Gastroesophageal sphincter (tissue), 3 donors: ENCODE measurements around the gene GBP5.

Experiments used
- EP300 ChIP-seq: sonication (generic); formaldehyde crosslinking; IDR thresholded peaks from one replicate; pipeline ENCODE4 v1.6.1; 2017; ENCODE audit warnings: antibody characterized with exemption, mild to moderate bottlenecking
- POLR2A ChIP-seq, 2 donors: fragments of 450-650 bp; IDR thresholded peaks; one replicate each; pipeline ENCODE4 v1.6.1; 2017; ENCODE audit warnings: antibody characterized with exemption in 2 of 2, mild to moderate bottlenecking in 2 of 2, moderate library complexity in 1 of 2
- POLR2AphosphoS5 ChIP-seq: sonication (generic); formaldehyde crosslinking; IDR thresholded peaks from one replicate; pipeline ENCODE4 v1.6.1; 2017; ENCODE audit warnings: antibody characterized with exemption
- TF ChIP-seq, protein P1 (sequence below), 4 experiments: fragments of 200-600 bp in 2 of 4; fragments of 450-650 bp in 2 of 4; sonication (generic) in 1 of 4; IDR thresholded peaks; one replicate each; pipeline ENCODE4 v1.5.1; 2017 to 2019; ENCODE audit warnings: antibody characterized with exemption in 4 of 4, mild to moderate bottlenecking in 2 of 4, moderate library complexity in 2 of 4

DNA sequence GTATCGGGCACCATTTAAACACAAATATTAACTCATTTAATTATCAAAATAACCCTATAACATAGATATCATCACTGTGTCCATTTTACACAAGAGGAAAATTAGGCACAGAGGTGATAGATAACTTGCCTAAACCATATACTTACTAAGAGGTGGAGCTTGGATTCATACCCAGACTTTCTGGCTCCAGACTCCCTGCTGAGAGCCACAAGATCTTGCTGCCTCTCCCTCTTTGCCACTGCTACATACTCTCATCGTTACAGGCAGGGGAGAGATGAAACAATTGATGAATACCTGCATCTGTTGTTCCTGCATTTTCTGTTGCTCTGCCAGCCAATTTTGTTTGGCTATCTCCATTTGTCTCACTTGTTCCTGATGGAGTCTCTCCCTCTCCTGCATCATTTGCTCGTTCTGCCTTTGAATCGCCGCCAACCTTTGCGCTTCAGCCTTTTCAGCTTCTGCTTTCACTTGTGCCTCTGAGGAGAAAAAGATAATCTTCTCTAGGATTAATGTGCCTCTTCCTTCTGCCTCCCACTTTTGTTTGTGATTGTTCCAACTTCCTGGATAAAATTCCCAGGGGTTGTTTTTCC is 10.6 kb downstream of the GBP5 start:
- TF ChIP-seq, protein P1, sequence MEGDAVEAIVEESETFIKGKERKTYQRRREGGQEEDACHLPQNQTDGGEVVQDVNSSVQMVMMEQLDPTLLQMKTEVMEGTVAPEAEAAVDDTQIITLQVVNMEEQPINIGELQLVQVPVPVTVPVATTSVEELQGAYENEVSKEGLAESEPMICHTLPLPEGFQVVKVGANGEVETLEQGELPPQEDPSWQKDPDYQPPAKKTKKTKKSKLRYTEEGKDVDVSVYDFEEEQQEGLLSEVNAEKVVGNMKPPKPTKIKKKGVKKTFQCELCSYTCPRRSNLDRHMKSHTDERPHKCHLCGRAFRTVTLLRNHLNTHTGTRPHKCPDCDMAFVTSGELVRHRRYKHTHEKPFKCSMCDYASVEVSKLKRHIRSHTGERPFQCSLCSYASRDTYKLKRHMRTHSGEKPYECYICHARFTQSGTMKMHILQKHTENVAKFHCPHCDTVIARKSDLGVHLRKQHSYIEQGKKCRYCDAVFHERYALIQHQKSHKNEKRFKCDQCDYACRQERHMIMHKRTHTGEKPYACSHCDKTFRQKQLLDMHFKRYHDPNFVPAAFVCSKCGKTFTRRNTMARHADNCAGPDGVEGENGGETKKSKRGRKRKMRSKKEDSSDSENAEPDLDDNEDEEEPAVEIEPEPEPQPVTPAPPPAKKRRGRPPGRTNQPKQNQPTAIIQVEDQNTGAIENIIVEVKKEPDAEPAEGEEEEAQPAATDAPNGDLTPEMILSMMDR (IDR thresholded peaks at IDR 0.05) = no peak
- TF ChIP-seq POLR2A (IDR thresholded peaks at IDR 0.05) (no peak), POLR2AphosphoS5 (no peak), EP300 (no peak)
